ENCODE measurements around the gene EXOC4. TPM values are rescaled to one million over a fixed set of nuclear protein-coding genes. Genes with fewer than 3 reads are reported as not detected.

The EXOC4 gene
- total RNA-seq, 2 donors from 2014 or later: 62.0 to 146 TPM

DNA sequence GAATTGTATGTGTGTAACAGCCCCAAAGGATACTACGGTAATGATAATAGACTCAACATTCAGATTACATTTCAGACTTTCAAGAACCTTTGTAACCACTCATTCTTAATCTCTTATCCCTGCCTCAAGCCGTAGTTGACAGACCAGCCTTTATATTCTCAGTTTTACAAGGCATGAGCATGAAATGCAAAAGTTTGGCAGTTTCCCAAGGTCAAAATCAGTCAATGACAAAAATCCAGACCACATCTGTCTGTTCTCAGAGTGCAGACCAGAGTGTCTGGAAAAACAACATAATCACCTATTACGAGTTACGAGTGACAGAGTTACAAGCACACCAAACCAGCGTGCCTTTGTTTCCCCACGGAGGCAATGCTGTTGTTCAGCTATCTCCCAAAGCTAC is 695.7 kb downstream of the EXOC4 start:
- 74 to 76% methylated on average over 6 of the region's 6 CpGs for WGBS, 2 donors

DNA sequence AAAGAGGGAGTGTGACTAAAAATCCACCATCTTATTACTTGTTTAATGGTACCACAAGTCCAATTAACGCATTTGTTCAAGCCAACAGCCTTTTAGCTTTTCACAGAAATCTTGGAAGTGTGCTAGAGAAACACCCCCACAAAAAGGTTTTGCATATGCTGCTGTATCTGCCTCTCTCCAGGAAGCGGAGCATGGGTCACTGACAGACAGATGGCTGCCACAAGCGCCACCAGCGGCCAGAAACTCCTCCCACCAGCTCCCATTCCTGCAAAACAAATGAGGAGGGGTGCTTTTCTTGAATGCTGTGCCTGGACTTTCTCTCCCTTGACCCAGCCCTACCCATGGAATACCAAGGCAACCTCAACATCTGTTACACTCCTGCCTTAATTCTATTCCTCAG is 698.0 kb downstream of the EXOC4 start:
- no peak for DNase-seq
- 97 to 98% methylated on average over 4 of the region's 4 CpGs for WGBS, 2 donors
- intact Hi-C loops (cut with DNase I): no loop called here

More for the DNA sequence above, 695.7 kb downstream of the EXOC4 start:
- H3K36me3 ChIP-seq (replicated peaks in 1 of 2; ENCODE audit: insufficient read depth in 1 of 2, low read depth in 2 of 2): no peaks in the 10 kb centered on the region
- intact Hi-C loops (cut with DNase I): no loop called here
- no peaks in the 10 kb centered on the region for H3K4me1 ChIP-seq
- TF ChIP-seq, protein P1, sequence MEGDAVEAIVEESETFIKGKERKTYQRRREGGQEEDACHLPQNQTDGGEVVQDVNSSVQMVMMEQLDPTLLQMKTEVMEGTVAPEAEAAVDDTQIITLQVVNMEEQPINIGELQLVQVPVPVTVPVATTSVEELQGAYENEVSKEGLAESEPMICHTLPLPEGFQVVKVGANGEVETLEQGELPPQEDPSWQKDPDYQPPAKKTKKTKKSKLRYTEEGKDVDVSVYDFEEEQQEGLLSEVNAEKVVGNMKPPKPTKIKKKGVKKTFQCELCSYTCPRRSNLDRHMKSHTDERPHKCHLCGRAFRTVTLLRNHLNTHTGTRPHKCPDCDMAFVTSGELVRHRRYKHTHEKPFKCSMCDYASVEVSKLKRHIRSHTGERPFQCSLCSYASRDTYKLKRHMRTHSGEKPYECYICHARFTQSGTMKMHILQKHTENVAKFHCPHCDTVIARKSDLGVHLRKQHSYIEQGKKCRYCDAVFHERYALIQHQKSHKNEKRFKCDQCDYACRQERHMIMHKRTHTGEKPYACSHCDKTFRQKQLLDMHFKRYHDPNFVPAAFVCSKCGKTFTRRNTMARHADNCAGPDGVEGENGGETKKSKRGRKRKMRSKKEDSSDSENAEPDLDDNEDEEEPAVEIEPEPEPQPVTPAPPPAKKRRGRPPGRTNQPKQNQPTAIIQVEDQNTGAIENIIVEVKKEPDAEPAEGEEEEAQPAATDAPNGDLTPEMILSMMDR (IDR thresholded peaks at IDR 0.05): no peak
- no peak for TF ChIP-seq POLR2A (IDR thresholded peaks at IDR 0.05)
- no peak overlapping the region for H3K27ac ChIP-seq
- H3K4me3 ChIP-seq: no peak overlapping the region
- ATAC-seq (no peak), DNase-seq (no peak)
- H3K9me3 ChIP-seq: no peaks in the 10 kb centered on the region
- H3K27me3 ChIP-seq: no peaks in the 10 kb centered on the region

DNA sequence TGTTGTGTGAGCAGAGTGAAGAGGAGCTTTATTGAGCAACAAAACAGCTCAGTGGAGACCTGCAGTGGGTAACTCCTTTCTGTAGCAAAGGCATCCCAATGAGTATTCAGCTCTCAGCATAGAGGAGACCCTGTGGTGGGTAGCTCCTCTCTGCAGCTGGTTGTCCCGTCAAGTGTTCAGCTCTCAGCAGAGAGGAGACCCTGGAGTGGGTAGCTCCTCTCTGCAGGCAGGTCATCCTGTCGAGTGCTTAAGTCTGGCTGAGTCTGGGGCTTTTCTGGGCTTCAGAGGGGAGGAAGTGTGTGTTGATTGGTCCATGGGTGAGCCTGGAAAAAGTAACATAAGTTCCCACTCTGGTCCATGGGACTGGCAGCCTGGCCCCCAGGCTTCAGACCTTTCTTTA is 702.3 kb downstream of the EXOC4 start:
- intact Hi-C loops (cut with DNase I): no loop called here
- TF ChIP-seq POLR2A (IDR thresholded peaks at IDR 0.05): no peak
- TF ChIP-seq, protein P1 (IDR thresholded peaks at IDR 0.05): no peak
- Histone ChIP-seq H3K27ac (no peak overlapping the region), H3K9me3 (no peaks in the 10 kb centered on the region), H3K4me1 (no peaks in the 10 kb centered on the region), H3K36me3 (replicated peaks in 1 of 2; ENCODE audit: insufficient read depth in 1 of 2, low read depth in 2 of 2) (no peaks in the 10 kb centered on the region), H3K4me3 (no peak overlapping the region), H3K27me3 (no peaks in the 10 kb centered on the region)
- no peak for ATAC-seq
- WGBS, 2 donors: 93 to 100% methylated on average over 1 to 2 of the region's 2 CpGs
- DNase-seq: no peak

More for the DNA sequence above, 698.0 kb downstream of the EXOC4 start:
- TF ChIP-seq POLR2A (IDR thresholded peaks at IDR 0.05): no peak
- TF ChIP-seq, protein P1 (IDR thresholded peaks at IDR 0.05): no peak
- Histone ChIP-seq H3K36me3 (replicated peaks in 1 of 2; ENCODE audit: insufficient read depth in 1 of 2, low read depth in 2 of 2) (no peaks in the 10 kb centered on the region), H3K4me3 (no peak overlapping the region), H3K27ac (no peak overlapping the region), H3K9me3 (no peaks in the 10 kb centered on the region), H3K27me3 (no peaks in the 10 kb centered on the region), H3K4me1 (no peaks in the 10 kb centered on the region)
- ATAC-seq: no peak

DNA sequence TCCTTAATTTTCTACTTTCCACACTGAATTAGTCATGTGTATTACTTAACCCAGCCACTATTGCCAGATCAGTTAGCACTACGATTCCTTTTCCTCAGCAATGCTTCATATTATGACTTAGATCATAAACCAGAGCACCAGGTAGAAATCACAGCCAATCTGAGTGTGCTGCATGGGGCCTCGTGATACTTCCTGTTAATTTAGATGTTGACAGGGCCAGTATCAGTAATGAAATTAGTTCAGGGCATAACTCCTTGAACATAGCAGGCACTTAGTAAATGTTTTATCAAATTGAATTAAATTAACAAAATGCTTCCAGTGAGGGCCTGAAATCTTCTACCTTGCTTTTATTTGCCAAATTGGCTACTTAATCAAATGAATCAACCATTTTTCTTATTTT is 705.0 kb downstream of the EXOC4 start:
- H3K27me3 ChIP-seq: no peaks in the 10 kb centered on the region
- ATAC-seq (no peak), DNase-seq (no peak)
- WGBS, 2 donors: 42 to 53% methylated on average over 2 of the region's 2 CpGs
- intact Hi-C loops (cut with DNase I): no loop called here
- H3K9me3 ChIP-seq: no peaks in the 10 kb centered on the region
- H3K36me3 ChIP-seq (replicated peaks in 1 of 2; ENCODE audit: insufficient read depth in 1 of 2, low read depth in 2 of 2): no peaks in the 10 kb centered on the region
- no peak overlapping the region for H3K27ac ChIP-seq
- TF ChIP-seq POLR2A (IDR thresholded peaks at IDR 0.05): no peak
- no peaks in the 10 kb centered on the region for H3K4me1 ChIP-seq
- no peak overlapping the region for H3K4me3 ChIP-seq

DNA sequence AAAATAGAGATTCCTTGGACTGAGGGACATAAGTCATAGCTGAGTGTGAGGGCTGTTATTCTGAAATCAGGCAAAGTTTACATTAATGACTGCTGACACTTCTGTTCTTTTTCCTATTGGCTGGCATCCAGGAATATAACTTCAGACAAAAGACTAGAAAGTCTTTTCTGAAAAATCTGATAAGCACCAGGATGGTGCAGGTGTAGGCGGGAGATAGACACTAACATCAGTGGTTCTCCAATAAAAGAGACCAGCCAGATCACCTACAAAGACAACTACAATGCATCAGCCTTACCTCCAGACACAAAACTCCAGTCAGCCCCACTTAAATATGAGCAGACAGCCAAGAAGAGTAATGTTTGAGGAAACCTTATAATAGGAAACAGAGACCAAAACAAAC is 705.9 kb downstream of the EXOC4 start:
- WGBS, 2 donors: 90 to 96% methylated on average over 1 of the region's 1 CpG
- Histone ChIP-seq H3K4me3 (no peak overlapping the region), H3K9me3 (no peaks in the 10 kb centered on the region), H3K27ac (no peak overlapping the region), H3K27me3 (no peaks in the 10 kb centered on the region), H3K36me3 (replicated peaks in 1 of 2; ENCODE audit: insufficient read depth in 1 of 2, low read depth in 2 of 2) (no peaks in the 10 kb centered on the region), H3K4me1 (no peaks in the 10 kb centered on the region)
- TF ChIP-seq, protein P1 (IDR thresholded peaks at IDR 0.05): no peak
- no peak for TF ChIP-seq POLR2A (IDR thresholded peaks at IDR 0.05)
- no peak for ATAC-seq
- intact Hi-C loops (cut with DNase I): no loop called here
- DNase-seq: no peak
